Cerebellar nuclear complex (tissue), 1 donor: ENCODE data around the gene PTPN7.
"Not testable (repeated sequence)": the region's sequence is repeated elsewhere in the genome, so short reads cannot be mapped to it uniquely, and the experiment has no call there.

Experiments used
- DNase-seq, 2 experiments: peaks; one replicate each; lab custom pipeline; 2025; lab: John Stamatoyannopoulos, UW

The PTPN7 gene

GRCh38 chr1:202130816-202131522, 29.4 kb downstream of the PTPN7 start:
- DNase-seq, result no peak

DNA sequence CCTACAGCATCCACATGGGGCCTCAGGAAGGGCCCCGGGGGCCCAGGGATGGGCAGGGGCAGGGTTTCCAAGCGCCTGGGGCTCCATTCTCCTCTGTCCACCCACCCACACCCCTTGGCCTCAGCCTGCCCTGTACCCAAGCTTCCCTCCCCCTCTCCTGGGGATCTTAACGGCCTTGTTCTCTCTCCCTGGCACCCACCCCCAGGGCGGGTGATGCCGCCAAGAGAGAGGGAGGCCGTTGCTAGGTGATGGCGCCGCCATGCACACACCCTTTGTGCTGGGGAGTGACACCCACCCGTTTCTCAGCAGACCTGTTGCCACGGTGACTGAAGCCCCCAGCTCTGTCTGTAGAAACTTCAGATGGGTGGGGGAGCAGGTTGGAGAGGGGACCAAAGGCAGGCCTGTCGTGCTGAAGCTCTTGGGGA, 30.1 kb downstream of the PTPN7 start:
- no peak for DNase-seq

GRCh38 chr1:202129453-202130296, 30.7 kb downstream of the PTPN7 start:
- no peak for DNase-seq

DNA sequence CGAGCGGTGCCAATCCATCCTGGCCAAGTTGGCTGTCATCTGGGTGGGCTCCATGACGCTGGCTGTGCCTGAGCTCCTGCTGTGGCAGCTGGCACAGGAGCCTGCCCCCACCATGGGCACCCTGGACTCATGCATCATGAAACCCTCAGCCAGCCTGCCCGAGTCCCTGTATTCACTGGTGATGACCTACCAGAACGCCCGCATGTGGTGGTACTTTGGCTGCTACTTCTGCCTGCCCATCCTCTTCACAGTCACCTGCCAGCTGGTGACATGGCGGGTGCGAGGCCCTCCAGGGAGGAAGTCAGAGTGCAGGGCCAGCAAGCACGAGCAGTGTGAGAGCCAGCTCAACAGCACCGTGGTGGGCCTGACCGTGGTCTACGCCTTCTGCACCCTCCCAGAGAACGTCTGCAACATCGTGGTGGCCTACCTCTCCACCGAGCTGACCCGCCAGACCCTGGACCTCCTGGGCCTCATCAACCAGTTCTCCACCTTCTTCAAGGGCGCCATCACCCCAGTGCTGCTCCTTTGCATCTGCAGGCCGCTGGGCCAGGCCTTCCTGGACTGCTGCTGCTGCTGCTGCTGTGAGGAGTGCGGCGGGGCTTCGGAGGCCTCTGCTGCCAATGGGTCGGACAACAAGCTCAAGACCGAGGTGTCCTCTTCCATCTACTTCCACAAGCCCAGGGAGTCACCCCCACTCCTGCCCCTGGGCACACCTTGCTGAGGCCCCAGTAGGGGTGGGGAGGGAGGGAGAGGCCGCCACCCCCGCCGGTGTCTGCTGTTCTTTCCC, 32.4 kb downstream of the PTPN7 start:
- no peak for DNase-seq

DNA sequence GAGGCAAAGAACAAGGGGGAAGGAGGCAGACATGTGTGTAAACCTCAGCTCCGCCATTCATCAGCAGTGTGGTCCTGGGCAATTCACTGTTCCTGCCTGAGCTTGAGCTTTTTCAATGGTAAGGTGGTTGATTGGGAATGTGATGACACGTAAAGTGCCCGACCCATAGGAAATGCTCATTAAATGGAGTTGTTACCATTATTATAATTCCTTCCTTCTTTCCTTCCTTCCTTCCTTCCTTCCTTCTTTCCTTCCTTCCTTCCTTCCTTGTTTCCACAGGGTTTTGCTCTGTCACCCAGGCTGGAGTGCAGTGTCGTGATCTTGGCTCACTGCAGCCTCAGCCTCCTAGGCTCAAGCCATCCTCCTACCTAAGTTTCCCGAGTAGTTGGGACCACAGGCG, 33.3 kb downstream of the PTPN7 start:
- DNase-seq, result no peak

DNA sequence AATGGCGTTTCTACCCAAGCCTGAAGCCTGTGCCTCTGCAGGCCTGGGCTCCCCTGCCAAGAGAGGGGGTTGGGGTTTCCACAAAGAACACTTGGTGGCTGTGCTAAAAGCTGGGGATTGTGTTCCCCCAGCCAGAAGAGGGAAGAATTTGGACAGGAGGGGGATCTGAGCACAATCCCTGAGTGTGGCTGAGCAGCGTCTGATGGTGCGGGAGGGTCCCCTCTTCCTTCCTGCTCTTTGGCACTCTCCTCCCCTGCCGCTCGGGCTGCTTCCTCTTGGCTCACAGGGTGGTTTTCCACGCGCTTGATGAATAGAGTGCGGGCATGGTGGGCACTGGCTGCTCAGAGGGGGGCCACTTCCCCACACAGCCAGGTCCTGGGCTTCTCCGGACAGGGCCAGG, 34.0 kb downstream of the PTPN7 start:
- DNase-seq, result no peak

GRCh38 chr1:202125611-202126010, 34.8 kb downstream of the PTPN7 start:
- DNase-seq, result no peak

DNA sequence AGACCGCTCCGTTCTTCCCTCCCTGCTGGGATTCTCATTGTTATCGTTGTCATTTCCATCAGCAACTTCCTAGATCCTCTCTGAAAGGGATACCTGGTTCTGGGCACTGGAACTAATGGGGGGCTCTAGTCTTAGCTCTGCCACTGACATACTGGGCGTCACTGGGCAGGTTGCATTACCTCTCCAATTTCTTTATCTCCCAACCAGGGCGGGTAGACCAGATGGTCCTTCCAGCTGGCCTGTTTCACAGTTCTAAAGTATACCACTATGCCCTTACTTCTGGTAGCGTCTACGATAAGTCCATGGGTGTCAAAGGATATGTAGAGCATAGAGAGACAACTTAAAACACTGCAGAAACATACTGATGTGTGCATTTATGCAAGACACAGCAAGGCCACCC, 36.3 kb downstream of the PTPN7 start:
- DNase-seq, result no peak

GRCh38 chr1:202123336-202123813, 37.0 kb downstream of the PTPN7 start:
- no peak for DNase-seq

- no peak for DNase-seq
Observed at GRCh38 chr1:202122639-202123335, 37.6 kb downstream of the PTPN7 start, which contains the start of gene GPR37L1. Gene GPR37L1, plus strand, starts transcription at chr1:202122917. Its CDS starts 47 bp downstream, at chr1:202122964.

- no peak for DNase-seq
Observed at GRCh38 chr1:202121006-202121405, 39.4 kb downstream of the PTPN7 start.

- DNase-seq, result no peak
Observed at GRCh38 chr1:202117898-202118371, 42.5 kb downstream of the PTPN7 start.

DNA sequence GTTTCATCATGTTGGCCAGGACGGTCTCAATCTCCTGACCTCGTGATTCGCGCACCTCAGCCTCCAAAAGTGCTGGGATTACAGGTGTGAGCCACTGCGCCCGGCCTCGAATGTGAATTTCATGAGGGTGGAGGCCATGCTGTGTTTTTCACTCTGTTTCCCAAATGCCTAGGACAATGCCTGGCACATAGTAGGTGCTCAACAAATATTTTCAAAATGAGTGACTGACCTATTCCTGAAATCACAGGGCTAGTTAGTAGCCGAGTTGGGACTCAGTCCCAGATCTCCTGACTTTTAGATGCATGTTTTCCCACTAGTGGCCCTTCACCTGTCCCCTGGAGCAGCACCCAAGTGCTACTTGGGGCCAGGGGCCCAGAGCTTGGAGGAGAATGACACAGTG, 44.1 kb downstream of the PTPN7 start:
- no peak for DNase-seq

- no peak for DNase-seq
Observed at GRCh38 chr1:202113690-202114300, 46.6 kb downstream of the PTPN7 start.

DNA sequence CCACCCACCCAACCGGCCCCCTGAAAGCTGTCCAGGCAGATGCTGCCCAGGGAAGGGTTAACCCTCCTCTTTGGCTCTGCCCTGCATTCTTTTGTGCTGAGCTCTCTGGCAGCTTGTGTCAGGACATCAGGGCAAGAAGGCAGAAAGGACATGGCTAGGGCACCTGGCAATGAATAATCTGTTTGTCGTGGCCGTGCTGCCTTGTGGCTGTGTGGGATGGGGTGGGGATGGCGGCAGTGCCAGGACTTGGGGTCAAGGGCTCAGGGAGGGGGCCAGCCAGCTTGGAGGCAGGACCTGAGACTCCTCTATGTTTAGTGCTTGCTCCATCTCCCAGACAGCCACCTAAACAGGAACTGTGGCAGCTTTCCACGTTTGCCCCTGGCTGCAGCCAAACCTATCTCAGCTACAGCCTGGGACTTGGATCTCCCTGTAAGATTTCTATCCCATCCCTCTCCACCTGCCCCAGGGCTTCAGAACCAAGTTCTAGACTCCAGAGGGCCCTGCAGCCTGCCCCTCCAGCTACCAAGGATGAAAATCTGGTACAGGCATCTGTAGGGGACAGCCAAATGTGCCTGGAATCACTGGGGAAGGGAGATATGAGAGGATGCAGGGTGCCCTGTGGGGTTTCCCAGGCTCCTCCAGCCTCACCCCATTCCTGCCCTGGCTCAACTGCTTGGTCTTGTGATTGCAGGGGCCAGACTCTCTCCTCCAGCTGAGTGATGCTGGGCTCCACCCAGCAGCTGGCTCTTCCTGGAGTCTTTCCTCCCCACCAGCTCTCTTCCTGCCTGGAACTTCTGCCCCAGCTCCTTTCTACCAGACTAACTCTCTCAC, 47.3 kb downstream of the PTPN7 start:
- no peak for DNase-seq

- not testable (repeated sequence) for DNase-seq
Observed at GRCh38 chr1:202111589-202111988, 48.8 kb downstream of the PTPN7 start.

DNA sequence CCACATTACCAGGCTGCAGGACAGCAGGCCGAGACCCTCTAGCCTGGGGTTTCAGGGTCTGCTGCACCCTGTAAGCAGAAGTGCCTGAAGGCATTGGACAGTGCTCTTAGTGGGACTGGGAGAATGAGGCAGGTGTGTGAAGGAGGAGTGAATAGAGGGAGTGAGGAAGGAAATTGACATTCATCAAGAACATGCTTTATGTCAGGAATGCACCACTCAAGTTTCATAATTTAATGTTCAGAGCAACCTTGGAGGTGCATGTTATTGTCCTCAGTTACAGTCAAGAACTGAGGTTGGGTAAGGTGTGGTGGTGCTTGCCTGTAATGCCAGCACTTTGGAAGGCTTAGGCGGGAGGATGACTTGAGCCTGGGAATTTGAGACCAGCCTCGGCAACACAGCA, 49.4 kb downstream of the PTPN7 start:
- DNase-seq, result no peak

- no peak for DNase-seq
Observed at GRCh38 chr1:202107801-202108731, 52.3 kb downstream of the PTPN7 start.

DNA sequence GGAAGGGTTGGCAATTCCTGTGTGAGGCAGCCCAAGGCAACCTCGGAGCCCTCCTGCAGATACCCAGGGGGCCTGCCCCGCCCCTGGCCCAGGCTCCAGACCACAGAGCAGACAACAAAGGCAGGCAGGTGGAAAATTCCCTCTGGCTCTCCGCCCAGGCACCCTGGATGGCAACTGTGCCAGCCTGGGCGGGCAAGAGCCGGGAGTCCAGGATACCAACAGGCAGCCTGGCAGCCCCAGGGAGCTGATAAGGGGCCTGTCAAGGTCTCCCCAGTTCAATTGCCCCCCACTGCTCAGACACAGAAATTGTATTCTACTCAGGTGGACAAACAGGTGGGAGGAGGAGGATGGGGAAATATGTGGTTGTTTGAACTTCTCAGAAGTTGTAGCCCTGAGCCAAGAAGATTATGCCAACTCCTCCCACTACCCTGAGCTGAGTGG, 53.1 kb downstream of the PTPN7 start:
- DNase-seq, result no peak
